ENCODE measurements around the gene GOSR2. TPM values are rescaled to one million over a fixed set of nuclear protein-coding genes. Genes with fewer than 3 reads are reported as not detected.

Gene GOSR2
- total and polyA plus RNA-seq, 2 donors (not counting 1 experiment from before 2014, with no cell fraction given): 49.5 to 72.8 TPM

- Histone ChIP-seq H3K27me3 (ENCODE audit: control insufficient read depth, insufficient read depth, low read length) (peaks cover 19% of the 10 kb centered on the region), H3K9me3 (ENCODE audit: control insufficient read depth, insufficient read depth, low read depth, low read length) (no peaks in the 10 kb centered on the region), H3K4me3 (replicated peaks in 1 of 4; ENCODE audit: control extremely low read depth in 1 of 4, insufficient read depth in 1 of 4, low read depth in 3 of 4, low read length in 4 of 4) (no peak overlapping the region), H4K20me1 (ENCODE audit: control insufficient read depth, extremely low read depth, insufficient read depth, low read length) (no peaks in the 10 kb centered on the region), H3K79me2 (ENCODE audit: control insufficient read depth, insufficient read depth, low read length) (no peaks in the 10 kb centered on the region), H3K9ac (ENCODE audit: insufficient read depth, low read length) (no peak overlapping the region), H3K27ac (ENCODE audit: insufficient read depth, low read length) (no peak overlapping the region), H3K4me2 (ENCODE audit: extremely low read depth, insufficient read depth, low read length) (no peak overlapping the region), H3K36me3 (ENCODE audit: control insufficient read depth, insufficient read depth, low read length) (no peaks in the 10 kb centered on the region), H2AFZ (ENCODE audit: low read length) (no peak overlapping the region), H3K4me1 (ENCODE audit: control insufficient read depth, extremely low read depth, insufficient read depth, low read length) (no peaks in the 10 kb centered on the region)
- DNase-seq (ENCODE audit: low read depth in 2 of 2): no peak
- TF ChIP-seq CTCF (conservative IDR thresholded peaks at IDR 0.05 in 1 of 2, IDR thresholded peaks at IDR 0.05 in 1 of 2; ENCODE audit: low read depth in 1 of 2, low read length in 2 of 2) (no peak), EZH2 (IDR thresholded peaks at IDR 0.05; ENCODE audit: low read length, missing control alignments) (no peak)
Measured at GRCh38 chr17:46971647-46972300, 48.8 kb downstream of the GOSR2 start.

DNA sequence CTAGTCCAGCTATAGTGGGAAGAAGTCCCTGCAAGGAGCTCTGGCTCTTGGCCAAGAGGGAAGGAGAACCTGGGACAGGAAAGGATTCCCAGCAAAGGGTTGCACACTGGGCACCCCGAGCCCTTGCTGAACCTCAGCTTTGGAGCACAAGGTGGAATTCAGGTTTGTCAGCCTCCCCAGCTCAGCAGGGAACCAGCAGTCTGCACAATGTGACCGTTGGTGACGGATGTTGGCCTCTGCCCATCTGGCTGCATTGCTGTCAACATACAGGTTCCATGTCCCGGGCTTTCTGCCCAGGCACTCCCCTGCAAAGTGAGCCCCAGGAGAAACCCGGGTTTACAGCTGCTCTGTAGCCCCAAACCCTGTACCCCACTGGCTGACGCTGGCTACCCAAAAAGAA lies 49.4 kb downstream of the GOSR2 start:
- TF ChIP-seq CTCF (conservative IDR thresholded peaks at IDR 0.05 in 1 of 2, IDR thresholded peaks at IDR 0.05 in 1 of 2; ENCODE audit: low read depth in 1 of 2, low read length in 2 of 2) (no peak), EZH2 (IDR thresholded peaks at IDR 0.05; ENCODE audit: low read length, missing control alignments) (no peak)
- Histone ChIP-seq H3K9me3 (ENCODE audit: control insufficient read depth, insufficient read depth, low read depth, low read length) (no peaks in the 10 kb centered on the region), H3K4me3 (replicated peaks in 1 of 4; ENCODE audit: control extremely low read depth in 1 of 4, insufficient read depth in 1 of 4, low read depth in 3 of 4, low read length in 4 of 4) (no peak overlapping the region), H2AFZ (ENCODE audit: low read length) (no peak overlapping the region), H3K4me2 (ENCODE audit: extremely low read depth, insufficient read depth, low read length) (no peak overlapping the region), H4K20me1 (ENCODE audit: control insufficient read depth, extremely low read depth, insufficient read depth, low read length) (no peaks in the 10 kb centered on the region), H3K27me3 (ENCODE audit: control insufficient read depth, insufficient read depth, low read length) (peaks cover 21% of the 10 kb centered on the region), H3K9ac (ENCODE audit: insufficient read depth, low read length) (no peak overlapping the region), H3K79me2 (ENCODE audit: control insufficient read depth, insufficient read depth, low read length) (no peaks in the 10 kb centered on the region), H3K36me3 (ENCODE audit: control insufficient read depth, insufficient read depth, low read length) (no peaks in the 10 kb centered on the region), H3K27ac (ENCODE audit: insufficient read depth, low read length) (no peak overlapping the region), H3K4me1 (ENCODE audit: control insufficient read depth, extremely low read depth, insufficient read depth, low read length) (no peaks in the 10 kb centered on the region)
- no peak for DNase-seq (ENCODE audit: low read depth in 2 of 2)

DNA sequence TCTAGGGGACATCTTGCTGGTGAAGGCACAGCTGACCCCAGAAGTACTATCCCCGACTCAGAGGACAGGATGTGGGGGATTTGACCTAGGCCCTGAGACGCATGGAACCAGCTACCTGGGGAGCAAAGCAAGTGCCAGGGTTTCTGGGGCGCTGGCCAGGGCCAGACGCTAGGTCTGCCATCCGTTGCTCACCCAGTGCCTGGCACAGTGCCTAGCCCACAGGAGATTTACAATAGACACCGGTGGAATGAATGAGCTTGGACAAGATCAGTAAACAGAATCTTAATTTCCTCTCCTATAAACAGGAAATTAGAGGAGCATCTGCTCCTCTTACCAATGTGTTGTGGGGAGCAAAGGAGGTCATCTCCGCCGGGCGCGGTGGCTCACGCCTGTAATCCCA lies 51.1 kb downstream of the GOSR2 start:
- no peak overlapping the region for H3K4me3 ChIP-seq (replicated peaks in 1 of 4; ENCODE audit: control extremely low read depth in 1 of 4, insufficient read depth in 1 of 4, low read depth in 3 of 4, low read length in 4 of 4)
- H3K4me2 ChIP-seq (ENCODE audit: extremely low read depth, insufficient read depth, low read length): no peak overlapping the region
- no peaks in the 10 kb centered on the region for H4K20me1 ChIP-seq (ENCODE audit: control insufficient read depth, extremely low read depth, insufficient read depth, low read length)
- no peaks in the 10 kb centered on the region for H3K4me1 ChIP-seq (ENCODE audit: control insufficient read depth, extremely low read depth, insufficient read depth, low read length)
- no peak overlapping the region for H3K9ac ChIP-seq (ENCODE audit: insufficient read depth, low read length)
- DNase-seq (ENCODE audit: low read depth in 2 of 2): no peak
- no peaks in the 10 kb centered on the region for H3K36me3 ChIP-seq (ENCODE audit: control insufficient read depth, insufficient read depth, low read length)
- H3K9me3 ChIP-seq (ENCODE audit: control insufficient read depth, insufficient read depth, low read depth, low read length): no peaks in the 10 kb centered on the region
- peaks cover 30% of the 10 kb centered on the region for H3K27me3 ChIP-seq (ENCODE audit: control insufficient read depth, insufficient read depth, low read length)
- no peak overlapping the region for H3K27ac ChIP-seq (ENCODE audit: insufficient read depth, low read length)
- no peak for TF ChIP-seq EZH2 (IDR thresholded peaks at IDR 0.05; ENCODE audit: low read length, missing control alignments)
- no peak for TF ChIP-seq CTCF (conservative IDR thresholded peaks at IDR 0.05 in 1 of 2, IDR thresholded peaks at IDR 0.05 in 1 of 2; ENCODE audit: low read depth in 1 of 2, low read length in 2 of 2)
- H3K79me2 ChIP-seq (ENCODE audit: control insufficient read depth, insufficient read depth, low read length): no peaks in the 10 kb centered on the region
- no peak overlapping the region for H2AFZ ChIP-seq (ENCODE audit: low read length)

Data from fibroblast of lung (primary cell).